SH-SY5Y (cell line): Measurements from ENCODE around the gene EID1.

Source experiments
- GATA2 ChIP-seq: IDR thresholded peaks from 2 replicates; pipeline ENCODE4 v1.6.1; 2011; ENCODE audit warnings: mild to moderate bottlenecking, low read depth, low read length
- GATA3 ChIP-seq: IDR thresholded peaks from 2 replicates; pipeline ENCODE4 v1.6.1; 2011; ENCODE audit warnings: low read depth, mild to moderate bottlenecking, low read length, moderate library complexity

GRCh38 chr15:48868536-48868935, 9.4 kb upstream of the EID1 start:
- TF ChIP-seq GATA3: no peak
- TF ChIP-seq GATA2: no peak
